ENCODE results near the gene SAMD11.

DNA sequence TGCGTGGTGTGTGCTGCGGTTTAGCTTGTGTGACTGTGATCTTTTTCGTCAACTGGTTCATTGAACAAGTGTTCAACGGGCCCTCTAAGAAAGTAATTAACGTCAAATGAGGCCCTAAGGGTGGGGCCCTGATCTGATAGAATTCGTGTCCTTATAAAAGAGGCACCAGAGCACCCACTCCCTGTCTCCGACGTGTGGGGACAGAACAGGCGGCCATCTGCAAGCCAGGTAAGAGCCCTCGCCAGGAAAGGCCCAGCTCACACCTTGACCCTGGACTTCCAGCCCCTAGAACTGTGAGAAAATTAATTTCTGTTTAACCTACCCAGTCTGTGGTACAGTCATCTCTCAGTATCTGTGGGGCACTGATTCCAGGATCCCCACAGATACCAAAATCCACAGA lies 20.4 kb upstream of the SAMD11 start:
- TF ChIP-seq, protein P1, sequence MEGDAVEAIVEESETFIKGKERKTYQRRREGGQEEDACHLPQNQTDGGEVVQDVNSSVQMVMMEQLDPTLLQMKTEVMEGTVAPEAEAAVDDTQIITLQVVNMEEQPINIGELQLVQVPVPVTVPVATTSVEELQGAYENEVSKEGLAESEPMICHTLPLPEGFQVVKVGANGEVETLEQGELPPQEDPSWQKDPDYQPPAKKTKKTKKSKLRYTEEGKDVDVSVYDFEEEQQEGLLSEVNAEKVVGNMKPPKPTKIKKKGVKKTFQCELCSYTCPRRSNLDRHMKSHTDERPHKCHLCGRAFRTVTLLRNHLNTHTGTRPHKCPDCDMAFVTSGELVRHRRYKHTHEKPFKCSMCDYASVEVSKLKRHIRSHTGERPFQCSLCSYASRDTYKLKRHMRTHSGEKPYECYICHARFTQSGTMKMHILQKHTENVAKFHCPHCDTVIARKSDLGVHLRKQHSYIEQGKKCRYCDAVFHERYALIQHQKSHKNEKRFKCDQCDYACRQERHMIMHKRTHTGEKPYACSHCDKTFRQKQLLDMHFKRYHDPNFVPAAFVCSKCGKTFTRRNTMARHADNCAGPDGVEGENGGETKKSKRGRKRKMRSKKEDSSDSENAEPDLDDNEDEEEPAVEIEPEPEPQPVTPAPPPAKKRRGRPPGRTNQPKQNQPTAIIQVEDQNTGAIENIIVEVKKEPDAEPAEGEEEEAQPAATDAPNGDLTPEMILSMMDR (IDR thresholded peaks at IDR 0.05), result no peak
- TF ChIP-seq POLR2A (IDR thresholded peaks at IDR 0.05), result no peak
- TF ChIP-seq EP300 (IDR thresholded peaks at IDR 0.05), result no peak
